Measurements from ENCODE around the gene IQGAP2.

IQGAP2 gene

DNA sequence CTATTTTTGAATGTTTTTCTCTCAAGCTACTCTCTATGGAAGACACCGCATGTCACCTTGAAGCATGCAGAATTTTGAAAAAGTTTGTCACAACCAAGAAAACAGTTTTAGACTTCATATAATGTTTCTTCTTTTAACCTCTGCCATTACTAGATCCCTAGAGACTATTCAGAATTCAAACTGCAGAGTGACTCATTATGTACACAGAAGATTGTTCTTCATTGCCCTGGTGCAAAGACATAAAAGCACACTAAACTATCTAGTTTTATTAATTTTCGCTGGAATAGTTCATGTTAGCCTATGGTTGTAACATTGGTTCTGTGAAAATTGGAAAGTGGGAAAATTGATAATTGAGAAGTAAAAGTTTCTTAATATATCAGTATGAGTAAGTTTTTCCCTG is 201.8 kb downstream of the IQGAP2 start:
- no peak for DNase-seq

DNA sequence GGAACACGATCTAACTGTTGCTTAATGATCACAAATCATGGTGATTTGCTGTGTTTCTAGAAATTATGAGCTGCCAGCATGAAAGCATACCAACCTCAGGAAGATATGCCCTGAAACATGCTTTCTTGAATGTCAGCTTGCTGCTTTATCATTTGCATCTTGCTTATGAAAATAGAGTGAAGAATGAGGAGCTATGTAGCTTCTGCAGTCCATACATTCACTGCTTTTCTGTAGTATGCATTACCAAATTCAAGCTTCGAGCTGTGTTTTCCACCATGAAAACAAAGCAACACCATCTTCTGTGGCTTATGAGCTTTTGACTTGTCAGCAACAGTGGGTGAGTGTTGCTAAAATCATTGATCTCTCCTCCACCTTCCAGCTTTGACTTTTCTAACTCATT is 203.6 kb downstream of the IQGAP2 start:
- DNase-seq = no peak

DNA sequence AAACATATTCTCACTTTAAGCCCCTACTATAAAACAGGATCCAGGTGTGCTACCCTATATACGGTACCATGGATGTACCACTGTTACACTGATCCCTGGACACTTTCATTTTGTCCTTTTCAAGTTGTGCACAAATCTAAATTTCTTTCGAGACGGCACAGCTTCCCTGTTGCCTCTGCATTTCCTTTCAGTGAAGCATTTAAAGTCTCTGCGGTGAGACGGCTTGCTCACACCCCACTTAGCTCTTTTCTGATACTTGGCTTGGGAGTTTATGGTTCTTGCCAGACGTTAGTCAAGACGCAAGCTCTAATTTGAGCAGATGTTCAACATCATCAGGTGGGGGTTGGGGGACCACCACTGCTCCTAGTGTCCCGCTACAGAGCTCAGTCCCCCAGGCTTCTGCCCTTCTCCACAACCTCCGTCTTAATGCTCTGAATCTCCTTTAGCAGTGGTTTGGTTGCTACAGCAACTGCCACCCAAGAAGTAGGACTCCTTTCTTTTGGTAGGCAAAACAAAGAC is 204.3 kb downstream of the IQGAP2 start:
- DNase-seq = peak in 1 of 58 donors; percentile 1

DNA sequence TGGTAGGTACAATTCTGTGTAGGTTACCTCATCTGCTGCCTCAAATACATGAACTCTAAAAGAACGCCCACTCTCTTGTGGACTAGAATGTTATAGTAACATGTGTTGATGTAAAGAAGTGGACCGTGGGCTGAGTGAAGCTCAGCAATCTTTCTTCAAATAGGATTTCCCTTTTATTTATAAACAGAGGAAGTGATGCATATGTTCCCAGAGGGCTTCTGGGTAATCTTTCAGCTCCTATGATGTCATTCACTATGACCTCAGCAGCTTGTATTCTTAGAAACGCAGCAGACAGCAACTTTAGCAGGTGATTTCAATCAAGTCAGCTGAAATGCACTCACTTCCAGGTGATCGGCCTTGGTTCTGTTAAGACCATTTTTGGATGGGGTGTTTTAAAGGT is 205.7 kb downstream of the IQGAP2 start:
- no peak for DNase-seq

DNA sequence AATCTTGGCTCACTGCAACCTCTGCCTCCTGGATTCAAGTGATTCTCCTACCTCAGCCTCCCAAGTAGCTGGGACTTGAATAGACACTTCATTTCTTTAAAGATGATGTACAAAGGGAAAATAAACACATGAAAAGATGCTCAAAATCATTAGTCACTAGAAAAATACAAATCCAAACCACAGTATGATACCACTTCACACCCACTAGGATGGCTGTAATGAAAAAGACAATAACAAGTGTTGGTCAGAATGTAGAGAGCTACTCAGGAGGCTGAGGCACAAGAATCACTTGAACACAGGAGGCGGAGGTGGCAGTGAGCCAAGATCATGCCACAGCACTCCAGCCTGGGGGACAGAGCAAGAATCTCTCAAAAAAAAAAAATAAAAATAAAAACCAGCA is 207.1 kb downstream of the IQGAP2 start:
- no peak for DNase-seq

DNA sequence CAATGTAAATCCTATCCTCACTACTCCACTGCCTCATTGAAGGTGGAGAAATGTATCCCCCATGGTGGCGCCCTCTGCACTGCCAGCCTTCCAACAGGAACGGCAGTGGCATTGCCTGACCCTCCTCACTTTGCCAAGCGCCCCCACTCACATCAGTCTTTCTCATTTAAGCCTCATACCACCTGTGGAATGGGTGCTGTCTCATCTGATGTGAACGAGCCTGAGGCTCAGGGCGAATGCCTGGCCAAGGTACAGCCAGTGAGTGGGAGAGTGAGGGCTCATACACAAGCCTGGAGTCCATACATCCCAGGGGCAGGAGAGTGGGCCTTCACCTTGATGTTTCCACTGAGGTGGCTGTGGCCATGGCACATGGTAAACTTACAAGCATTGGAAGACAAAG is 209.9 kb downstream of the IQGAP2 start:
- DNase-seq = no peak

DNA sequence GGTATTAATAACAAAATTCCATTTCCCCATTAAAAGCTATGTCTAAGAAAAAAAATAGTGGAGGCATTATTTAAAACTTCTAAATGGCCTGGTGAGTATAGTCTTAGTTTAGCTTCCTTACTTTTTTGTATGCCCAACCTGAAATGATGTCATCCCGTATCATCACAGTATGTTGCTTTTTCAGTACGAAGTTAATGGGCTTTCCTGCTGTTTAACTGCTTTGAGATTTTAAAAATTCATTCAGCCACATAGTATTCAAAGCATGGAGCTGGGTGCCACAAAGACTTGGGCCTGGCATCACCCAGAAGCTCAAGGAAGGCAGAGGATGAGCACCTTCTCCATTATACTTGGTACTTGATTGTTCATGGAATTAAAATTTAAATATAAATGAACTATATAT is 212.7 kb downstream of the IQGAP2 start:
- DNase-seq = no peak

DNA sequence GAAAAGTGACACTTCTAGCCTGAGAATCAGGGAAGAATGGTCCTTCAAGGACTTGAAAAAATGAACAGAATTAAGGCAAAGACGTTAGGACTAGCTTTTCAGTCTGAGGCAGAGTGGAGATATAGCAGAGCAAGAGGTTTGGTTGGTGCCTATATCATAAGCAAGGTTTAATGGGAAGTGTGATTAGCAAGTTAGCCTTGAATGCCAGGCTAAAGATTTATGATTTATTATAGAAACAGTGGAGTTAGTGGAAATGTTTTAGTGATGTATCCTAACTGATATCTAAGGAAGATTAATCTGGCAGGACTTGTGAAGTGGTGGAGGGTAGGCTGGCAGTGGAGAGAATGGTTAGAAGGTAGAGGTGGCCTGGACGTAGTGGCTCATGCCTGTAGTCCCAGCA is 213.1 kb downstream of the IQGAP2 start:
- DNase-seq = no peak

DNA sequence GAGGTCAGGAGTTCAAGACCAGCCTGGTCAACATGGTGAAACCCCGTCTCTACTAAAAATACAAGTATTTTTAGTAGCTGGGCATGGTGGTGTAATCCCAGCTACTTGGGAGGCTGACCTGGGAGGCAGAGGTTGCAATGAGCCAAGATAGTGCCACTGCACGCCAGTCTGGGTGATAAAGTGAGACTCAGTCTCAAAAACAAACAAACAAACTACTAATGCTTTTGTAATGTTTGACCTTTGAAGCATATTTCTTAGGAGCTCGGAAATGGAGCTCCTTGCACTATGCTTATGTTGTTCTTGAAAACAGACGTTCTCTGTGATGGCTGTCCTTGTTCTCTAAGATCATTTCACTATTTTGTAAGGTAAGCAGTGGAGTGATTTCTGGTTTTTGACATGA is 214.1 kb downstream of the IQGAP2 start:
- no peak for DNase-seq

DNA sequence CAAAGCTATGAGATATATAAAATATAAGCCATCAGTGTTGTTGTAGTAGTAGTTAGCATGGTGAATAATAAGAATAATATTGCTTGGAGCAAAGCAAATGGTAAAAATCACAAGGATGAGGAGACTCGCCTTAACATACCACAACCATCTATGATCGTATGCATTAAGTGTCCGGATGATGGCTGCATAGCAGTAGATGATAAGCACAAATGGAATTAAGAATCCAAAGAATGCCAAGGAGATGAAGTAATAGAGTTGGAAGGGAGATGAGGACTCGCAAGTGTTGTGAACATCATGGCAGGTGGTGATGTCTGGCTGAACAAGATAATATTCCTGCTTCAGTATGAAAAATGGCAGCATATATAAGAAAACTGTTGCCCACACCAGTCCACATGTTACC is 214.6 kb downstream of the IQGAP2 start:
- no peak for DNase-seq

DNA sequence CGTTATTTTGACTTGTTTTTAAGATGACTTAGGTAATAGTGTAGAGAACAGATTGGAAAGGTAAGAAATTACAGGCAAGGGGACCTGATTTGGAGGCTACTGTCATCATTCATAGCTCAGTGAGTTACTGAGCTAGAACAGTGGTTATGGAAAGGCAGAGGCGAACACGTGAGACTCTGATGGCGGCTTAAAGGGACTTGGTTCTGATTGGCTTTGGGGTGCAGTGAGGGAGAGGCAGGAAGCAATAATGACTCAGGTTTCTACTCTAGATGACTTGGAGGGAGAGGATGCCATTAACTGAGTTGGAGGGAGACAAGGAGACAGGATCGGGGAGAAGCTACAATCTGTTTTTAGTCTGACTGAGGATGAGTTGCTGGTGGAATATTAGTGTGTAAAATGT is 217.1 kb downstream of the IQGAP2 start:
- no peak for DNase-seq

DNA sequence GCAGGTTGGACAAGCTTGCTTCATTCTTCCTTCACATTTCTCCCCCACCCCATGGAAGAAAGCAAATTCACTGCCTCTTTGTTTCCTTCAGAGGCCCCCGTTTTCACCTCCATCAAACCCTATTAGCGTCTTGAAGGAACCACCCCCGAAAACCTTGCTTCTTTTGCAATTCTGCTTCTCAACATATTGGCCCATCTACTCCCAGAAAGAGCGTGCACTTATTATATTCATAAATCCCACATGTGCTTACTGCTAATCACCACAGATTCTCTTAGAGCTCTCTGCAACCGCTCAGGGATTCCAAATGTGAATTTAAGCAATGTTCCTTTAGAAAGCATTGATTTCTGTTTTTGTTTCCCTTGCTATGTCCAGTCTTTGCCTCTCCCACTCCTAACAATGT is 219.0 kb downstream of the IQGAP2 start:
- no peak for DNase-seq

DNA sequence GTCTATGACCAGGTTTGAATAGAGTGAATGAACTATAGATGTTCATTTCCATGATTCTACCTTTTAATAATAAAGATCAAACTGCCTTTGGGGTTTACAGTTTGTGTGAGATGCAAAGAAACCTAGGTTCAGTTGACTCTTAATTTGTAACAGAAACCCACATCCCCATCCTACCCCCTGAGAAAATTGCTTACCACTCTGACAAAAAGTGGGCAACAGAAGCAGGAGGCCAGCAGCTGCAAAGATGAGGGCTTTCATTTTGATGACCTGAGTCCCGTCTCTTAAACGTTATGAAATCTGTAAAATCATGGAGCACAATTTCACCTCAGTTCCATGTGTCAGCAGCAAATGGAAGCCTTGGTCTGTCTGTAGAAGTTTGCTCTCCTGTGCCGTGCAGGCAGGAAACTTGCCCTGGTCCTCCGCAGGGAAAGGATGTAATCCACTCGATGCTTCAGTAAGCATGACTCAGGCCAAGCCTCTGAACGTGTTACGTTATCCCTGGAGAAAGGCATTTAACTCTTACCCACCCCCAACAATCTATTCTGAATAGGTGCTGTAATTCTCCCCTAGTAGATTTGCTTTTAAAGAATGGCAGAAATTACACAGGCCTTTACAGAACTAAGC is 220.0 kb downstream of the IQGAP2 start, which contains the start of gene F2RL2:
Gene F2RL2, minus strand, starts transcription at position 431 of the 624 bp plus-strand sequence. Its CDS starts 173 bp downstream, at position 258.
- no peak for DNase-seq

DNA sequence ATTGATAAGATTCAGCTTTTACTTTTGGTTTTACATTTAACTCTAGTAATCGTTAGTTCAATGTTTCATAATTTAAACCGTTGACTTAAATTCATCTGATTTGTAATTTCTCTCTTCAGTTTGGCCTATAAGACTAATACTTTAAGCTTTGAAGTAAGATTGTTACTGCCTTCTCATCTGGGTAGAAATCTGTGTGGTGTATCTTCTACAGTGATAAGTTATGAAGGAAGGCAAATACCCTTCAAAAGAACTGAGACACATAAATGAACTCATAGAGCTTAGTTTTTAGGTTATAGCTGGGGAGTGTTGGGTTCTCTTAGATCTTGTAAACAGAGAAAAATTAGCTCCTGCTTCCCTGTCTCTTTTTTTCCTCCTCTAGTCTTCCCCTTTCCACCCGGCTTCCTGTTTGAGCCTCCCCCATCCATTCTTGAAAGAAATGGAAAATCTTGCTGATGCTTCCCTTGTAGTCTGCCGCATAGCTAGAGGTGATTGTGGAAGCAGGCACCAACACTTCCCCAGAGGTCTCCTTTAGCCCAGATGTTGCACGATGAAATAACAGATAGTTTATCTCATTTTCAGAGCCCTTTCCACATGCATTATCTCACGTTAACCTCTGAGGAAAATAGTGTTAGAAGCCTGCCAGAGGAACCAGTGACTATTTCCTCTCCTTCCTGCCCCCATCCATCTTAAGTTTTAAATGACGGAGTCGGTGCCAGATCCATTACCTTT is 222.2 kb downstream of the IQGAP2 start:
- no peak for DNase-seq

DNA sequence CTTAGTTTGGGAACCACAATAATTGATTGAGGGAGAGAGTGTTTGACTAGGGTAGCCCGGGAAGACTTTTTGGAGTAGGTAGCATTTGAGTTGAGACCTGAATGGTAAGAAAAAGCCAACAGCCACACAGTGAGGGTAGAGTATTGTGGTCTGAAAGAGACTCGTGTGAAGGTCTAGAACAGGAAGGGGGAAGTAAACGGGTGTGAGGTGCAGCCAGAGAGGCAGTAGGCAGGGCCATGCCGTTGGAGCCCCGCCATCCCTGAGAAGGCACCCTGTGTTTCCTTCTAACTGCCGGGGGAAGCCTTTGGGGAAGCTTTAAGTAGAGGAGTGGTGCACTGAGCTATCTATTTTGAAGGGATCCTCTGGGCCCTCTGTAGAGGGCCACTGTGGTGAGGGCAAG is 223.7 kb downstream of the IQGAP2 start:
- DNase-seq = no peak

DNA sequence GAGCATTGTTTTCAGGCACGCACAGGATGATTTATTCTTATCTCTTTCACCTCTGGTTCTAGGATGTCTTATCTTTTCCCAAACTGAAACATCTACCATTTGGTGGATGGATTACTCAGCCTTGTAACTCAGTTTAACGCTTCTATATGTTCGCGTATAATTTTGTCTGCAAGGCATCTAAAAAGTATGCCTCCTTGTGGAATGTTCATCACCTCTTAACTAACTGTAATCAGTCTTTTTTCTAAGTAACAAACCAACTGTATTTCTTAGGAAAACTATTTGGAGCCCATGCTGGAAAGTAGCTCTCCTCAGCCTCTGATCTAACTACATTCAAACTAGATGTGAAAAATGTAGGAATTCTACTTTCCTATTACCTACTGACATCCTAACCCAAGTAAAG is 231.6 kb downstream of the IQGAP2 start:
- no peak for DNase-seq

DNA sequence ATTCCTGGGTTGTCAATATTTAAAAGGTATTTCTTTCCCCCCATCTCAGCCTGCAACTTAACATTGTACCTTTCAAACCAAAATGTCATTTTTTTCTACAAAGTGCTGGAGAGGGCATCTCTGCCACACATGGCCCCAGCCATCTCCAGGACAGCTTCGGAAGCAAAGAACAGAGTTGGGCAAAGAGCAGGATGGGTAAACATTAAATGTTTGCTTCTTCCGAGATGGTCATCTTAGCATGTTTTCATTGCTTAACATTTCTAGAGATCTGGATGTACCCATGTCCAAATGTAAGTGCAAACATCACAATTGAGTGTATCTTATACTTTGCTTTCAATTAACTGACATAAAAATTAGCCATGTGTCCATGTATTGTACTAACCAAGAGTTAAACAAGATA is 234.4 kb downstream of the IQGAP2 start:
- no peak for DNase-seq

DNA sequence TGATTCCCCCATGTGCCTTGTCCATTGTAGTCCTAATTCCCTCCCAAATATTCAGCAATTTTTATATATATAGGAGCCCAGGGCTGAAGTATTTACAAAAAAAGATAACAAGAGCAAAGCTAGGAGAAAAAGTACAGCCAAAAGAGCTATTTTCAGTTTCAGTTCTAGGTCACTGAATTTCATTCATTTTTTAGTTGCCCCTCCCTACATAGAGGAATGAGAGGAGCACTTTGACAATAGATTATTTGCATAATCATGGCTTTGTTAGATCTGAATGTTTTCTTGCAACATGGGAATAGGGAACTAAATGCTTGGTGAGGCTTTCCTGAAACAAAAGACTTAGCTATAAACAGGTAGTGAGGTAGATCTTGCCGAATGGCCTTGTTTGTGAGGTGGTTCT is 235.4 kb downstream of the IQGAP2 start:
- no peak for DNase-seq

DNA sequence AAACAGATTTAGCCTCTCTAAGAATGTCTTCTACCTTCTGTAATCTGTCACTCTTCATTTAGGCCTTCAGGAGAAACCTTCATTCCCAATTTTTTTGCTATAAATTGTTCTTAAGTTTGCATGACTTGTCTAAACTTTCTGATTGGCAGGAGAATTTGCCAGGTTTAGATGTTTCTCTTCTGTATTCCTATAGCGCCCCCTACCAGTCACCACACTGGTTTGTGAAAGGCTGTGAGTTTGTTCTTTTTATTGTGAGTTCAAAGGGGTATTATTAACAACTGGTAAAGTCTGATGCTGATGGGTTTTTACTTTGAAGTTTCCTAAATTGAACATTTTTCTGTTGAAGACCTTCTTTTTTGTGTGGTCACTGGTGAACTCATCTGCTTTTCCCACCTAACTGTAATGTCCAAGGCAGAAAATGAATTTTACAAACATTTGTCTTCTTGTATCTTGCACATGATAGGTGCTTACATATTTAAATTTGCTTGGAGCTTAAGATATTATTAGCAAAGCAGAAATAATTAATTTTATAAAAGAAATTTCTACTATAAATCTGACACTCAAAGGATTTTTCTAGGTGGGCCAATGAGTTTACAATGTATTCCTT is 238.5 kb downstream of the IQGAP2 start:
- DNase-seq = peak in 13 of 58 donors; percentile 0 to 55 (median 6)

DNA sequence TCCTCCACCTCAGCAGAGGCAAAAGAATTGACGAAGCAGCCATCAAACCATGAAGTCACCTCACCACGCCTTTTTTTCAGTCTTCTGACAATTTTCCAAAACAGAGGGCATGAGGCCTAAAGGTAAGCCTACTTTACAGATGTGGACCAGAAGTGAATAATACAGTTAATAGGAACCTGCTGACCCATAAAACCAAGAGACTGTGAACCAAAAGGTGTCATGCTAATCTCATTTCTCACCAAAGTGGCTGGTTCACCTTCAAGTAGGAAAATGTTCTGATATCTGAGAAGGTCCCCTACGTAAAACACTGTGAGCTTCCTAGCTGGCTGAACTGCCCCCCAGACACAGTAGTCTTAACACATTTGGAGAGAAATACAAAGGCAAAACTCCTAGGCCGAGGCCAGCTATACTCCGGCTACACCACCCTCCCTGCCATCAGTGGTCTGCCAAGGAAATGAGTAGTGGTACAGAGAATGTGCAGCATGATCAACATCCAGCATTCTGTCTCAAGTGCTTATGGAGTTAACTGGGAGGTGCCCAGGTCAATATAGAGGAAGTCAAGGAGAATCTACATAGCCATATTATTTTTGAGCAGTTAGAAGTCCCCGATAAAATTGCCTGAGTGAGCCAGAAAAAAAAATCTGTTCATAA is 239.4 kb downstream of the IQGAP2 start:
- DNase-seq = no peak

DNA sequence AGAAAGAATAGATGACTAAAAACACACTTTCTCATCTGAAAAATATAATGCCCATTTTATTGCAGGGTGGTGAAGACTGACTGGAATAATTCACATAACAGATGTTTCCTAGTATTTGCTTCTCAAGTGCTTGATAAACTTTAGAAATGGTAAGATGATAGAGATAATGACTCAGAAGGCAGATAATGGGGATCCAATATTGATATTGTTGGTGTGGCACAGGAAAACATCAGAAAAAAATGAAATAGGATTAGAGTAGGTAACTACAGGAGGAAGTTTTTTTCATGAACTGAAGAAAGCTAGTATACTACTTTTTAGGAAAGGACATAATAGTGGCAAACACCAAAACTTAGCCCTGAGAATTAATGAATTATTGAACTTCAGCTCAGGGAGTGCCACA is 240.3 kb downstream of the IQGAP2 start:
- no peak for DNase-seq

DNA sequence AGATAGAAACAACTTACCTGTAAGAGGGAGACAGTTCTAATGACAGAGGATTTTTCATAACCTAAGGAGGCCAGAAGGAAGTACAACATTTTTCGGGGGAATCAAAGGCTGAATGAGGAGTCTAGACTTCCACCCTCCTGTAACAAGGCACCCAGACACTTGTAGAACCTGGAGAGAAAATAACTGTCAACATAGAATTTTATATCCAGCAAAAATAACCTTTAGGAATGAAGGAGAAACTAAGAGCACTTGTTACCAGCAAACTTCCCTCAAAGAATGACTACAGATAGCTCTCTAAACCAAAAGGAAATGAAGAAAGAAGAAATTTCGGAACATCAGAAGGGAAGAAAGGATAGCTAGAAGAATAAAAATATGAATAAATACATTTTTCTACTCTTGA is 246.1 kb downstream of the IQGAP2 start:
- DNase-seq = no peak

All from anterior cingulate cortex (tissue), 58 donors.